ENCODE data around the gene CNTNAP5.

The CNTNAP5 gene

GRCh38 chr2:124559236-124559635, 534.1 kb downstream of the CNTNAP5 start:
- H3K27me3 Mint-ChIP-seq, result no peaks in the 10 kb centered on the region
- H3K9me3 Mint-ChIP-seq, result peaks cover 18 to 33% of the 10 kb centered on the region in 2 donors
- no peak overlapping the region for H3K4me3 Mint-ChIP-seq
- ATAC-seq (replicated peaks) (no peak), DNase-seq (no peak)
- H3K36me3 Mint-ChIP-seq (ENCODE audit: insufficient read depth), result no peaks in the 10 kb centered on the region
- H3K4me1 Mint-ChIP-seq (ENCODE audit: low read depth in 2 of 2), result no peaks in the 10 kb centered on the region
- no peak overlapping the region for H3K27ac Mint-ChIP-seq

GRCh38 chr2:124560592-124561112, 535.6 kb downstream of the CNTNAP5 start:
- Mint-ChIP-seq H3K9me3 (peaks cover 19 to 33% of the 10 kb centered on the region in 2 donors), H3K36me3 (ENCODE audit: insufficient read depth) (no peaks in the 10 kb centered on the region), H3K27me3 (no peaks in the 10 kb centered on the region), H3K4me1 (ENCODE audit: low read depth in 2 of 2) (no peaks in the 10 kb centered on the region), H3K27ac (no peak overlapping the region), H3K4me3 (no peak overlapping the region)
- no peak for DNase-seq
- no peak for ATAC-seq (replicated peaks)

- H3K9me3 Mint-ChIP-seq, result peaks cover 18 to 26% of the 10 kb centered on the region in 2 donors
These were observed 536.4 kb downstream of the CNTNAP5 start for GRCh38 chr2:124561486-124561885.

GRCh38 chr2:124563426-124563825, 538.3 kb downstream of the CNTNAP5 start:
- ATAC-seq (replicated peaks) (no peak), DNase-seq (no peak)
- Mint-ChIP-seq H3K27ac (no peak overlapping the region), H3K4me1 (ENCODE audit: low read depth in 2 of 2) (no peaks in the 10 kb centered on the region), H3K4me3 (no peak overlapping the region), H3K36me3 (ENCODE audit: insufficient read depth) (no peaks in the 10 kb centered on the region), H3K9me3 (peaks cover 7 to 8% of the 10 kb centered on the region in 2 donors), H3K27me3 (no peaks in the 10 kb centered on the region)

More at GRCh38 chr2:124561486-124561885, 536.4 kb downstream of the CNTNAP5 start:
- H3K36me3 Mint-ChIP-seq (ENCODE audit: insufficient read depth), result no peaks in the 10 kb centered on the region
- no peaks in the 10 kb centered on the region for H3K27me3 Mint-ChIP-seq
- H3K4me1 Mint-ChIP-seq (ENCODE audit: low read depth in 2 of 2), result no peaks in the 10 kb centered on the region
- H3K4me3 Mint-ChIP-seq, result no peak overlapping the region
- no peak for DNase-seq
- H3K27ac Mint-ChIP-seq, result no peak overlapping the region
- ATAC-seq (replicated peaks), result no peak

GRCh38 chr2:124566518-124566970, 541.5 kb downstream of the CNTNAP5 start:
- H3K4me3 Mint-ChIP-seq, result no peak overlapping the region
- H3K9me3 Mint-ChIP-seq, result peaks cover 10 to 23% of the 10 kb centered on the region in 2 donors
- no peak overlapping the region for H3K27ac Mint-ChIP-seq
- H3K4me1 Mint-ChIP-seq (ENCODE audit: low read depth in 2 of 2), result no peaks in the 10 kb centered on the region
- no peaks in the 10 kb centered on the region for H3K27me3 Mint-ChIP-seq
- no peak for DNase-seq
- no peaks in the 10 kb centered on the region for H3K36me3 Mint-ChIP-seq (ENCODE audit: insufficient read depth)
- no peak for ATAC-seq (replicated peaks)

- Mint-ChIP-seq H3K36me3 (ENCODE audit: insufficient read depth) (no peaks in the 10 kb centered on the region), H3K27me3 (no peaks in the 10 kb centered on the region), H3K9me3 (peaks cover 7 to 15% of the 10 kb centered on the region in 2 donors), H3K4me1 (ENCODE audit: low read depth in 2 of 2) (no peaks in the 10 kb centered on the region), H3K4me3 (no peak overlapping the region), H3K27ac (no peak overlapping the region)
- no peak for DNase-seq
- ATAC-seq (replicated peaks), result no peak
These were observed 545.8 kb downstream of the CNTNAP5 start for GRCh38 chr2:124570872-124571271.

GRCh38 chr2:124571836-124572235, 546.7 kb downstream of the CNTNAP5 start:
- peaks cover 7 to 15% of the 10 kb centered on the region in 2 donors for H3K9me3 Mint-ChIP-seq
- H3K27ac Mint-ChIP-seq, result no peak overlapping the region
- ATAC-seq (replicated peaks) (no peak), DNase-seq (no peak)
- no peaks in the 10 kb centered on the region for H3K27me3 Mint-ChIP-seq
- no peaks in the 10 kb centered on the region for H3K4me1 Mint-ChIP-seq (ENCODE audit: low read depth in 2 of 2)
- no peak overlapping the region for H3K4me3 Mint-ChIP-seq
- no peaks in the 10 kb centered on the region for H3K36me3 Mint-ChIP-seq (ENCODE audit: insufficient read depth)

- ATAC-seq (replicated peaks) (no peak), DNase-seq (no peak)
- Mint-ChIP-seq H3K4me1 (ENCODE audit: low read depth in 2 of 2) (no peaks in the 10 kb centered on the region), H3K36me3 (ENCODE audit: insufficient read depth) (no peaks in the 10 kb centered on the region), H3K4me3 (no peak overlapping the region), H3K9me3 (peaks cover 7 to 24% of the 10 kb centered on the region in 2 donors), H3K27ac (no peak overlapping the region), H3K27me3 (no peaks in the 10 kb centered on the region)
These were observed 548.0 kb downstream of the CNTNAP5 start for GRCh38 chr2:124572934-124573634.

- H3K9me3 Mint-ChIP-seq, result peaks cover 5 to 25% of the 10 kb centered on the region in 2 donors
- H3K27me3 Mint-ChIP-seq, result no peaks in the 10 kb centered on the region
- ATAC-seq (replicated peaks) (no peak), DNase-seq (no peak)
- no peaks in the 10 kb centered on the region for H3K4me1 Mint-ChIP-seq (ENCODE audit: low read depth in 2 of 2)
- no peak overlapping the region for H3K4me3 Mint-ChIP-seq
- no peak overlapping the region for H3K27ac Mint-ChIP-seq
- H3K36me3 Mint-ChIP-seq (ENCODE audit: insufficient read depth), result no peaks in the 10 kb centered on the region
These were observed 550.4 kb downstream of the CNTNAP5 start for GRCh38 chr2:124575497-124575896.

GRCh38 chr2:124580263-124580662, 555.2 kb downstream of the CNTNAP5 start:
- DNase-seq (no peak), ATAC-seq (replicated peaks) (no peak)
- H3K4me3 Mint-ChIP-seq, result no peak overlapping the region
- peaks cover 6 to 23% of the 10 kb centered on the region in 2 donors for H3K9me3 Mint-ChIP-seq
- H3K36me3 Mint-ChIP-seq (ENCODE audit: insufficient read depth), result no peaks in the 10 kb centered on the region
- H3K27me3 Mint-ChIP-seq, result no peaks in the 10 kb centered on the region
- H3K4me1 Mint-ChIP-seq (ENCODE audit: low read depth in 2 of 2), result no peaks in the 10 kb centered on the region
- no peak overlapping the region for H3K27ac Mint-ChIP-seq

- Mint-ChIP-seq H3K27me3 (no peaks in the 10 kb centered on the region), H3K4me3 (no peak overlapping the region), H3K4me1 (ENCODE audit: low read depth in 2 of 2) (no peaks in the 10 kb centered on the region), H3K27ac (no peak overlapping the region), H3K9me3 (peaks cover 6 to 19% of the 10 kb centered on the region in 2 donors), H3K36me3 (ENCODE audit: insufficient read depth) (no peaks in the 10 kb centered on the region)
- no peak for ATAC-seq (replicated peaks)
- no peak for DNase-seq
These were observed 557.3 kb downstream of the CNTNAP5 start for GRCh38 chr2:124582387-124582786.

- H3K4me3 Mint-ChIP-seq, result no peak overlapping the region
- no peak for DNase-seq
- H3K27ac Mint-ChIP-seq, result no peak overlapping the region
- ATAC-seq (replicated peaks), result no peak
- peaks cover 7 to 9% of the 10 kb centered on the region in 2 donors for H3K9me3 Mint-ChIP-seq
- H3K36me3 Mint-ChIP-seq (ENCODE audit: insufficient read depth), result no peaks in the 10 kb centered on the region
- no peaks in the 10 kb centered on the region for H3K4me1 Mint-ChIP-seq (ENCODE audit: low read depth in 2 of 2)
- no peaks in the 10 kb centered on the region for H3K27me3 Mint-ChIP-seq
These were observed 559.5 kb downstream of the CNTNAP5 start for GRCh38 chr2:124584615-124585014.

GRCh38 chr2:124585277-124585676, 560.2 kb downstream of the CNTNAP5 start:
- no peaks in the 10 kb centered on the region for H3K36me3 Mint-ChIP-seq (ENCODE audit: insufficient read depth)
- H3K27me3 Mint-ChIP-seq, result no peaks in the 10 kb centered on the region
- H3K9me3 Mint-ChIP-seq, result peaks cover 11 to 13% of the 10 kb centered on the region in 2 donors
- no peak overlapping the region for H3K4me3 Mint-ChIP-seq
- DNase-seq (no peak), ATAC-seq (replicated peaks) (no peak)
- no peaks in the 10 kb centered on the region for H3K4me1 Mint-ChIP-seq (ENCODE audit: low read depth in 2 of 2)
- H3K27ac Mint-ChIP-seq, result no peak overlapping the region

- no peak overlapping the region for H3K4me3 Mint-ChIP-seq
- no peak for DNase-seq
- H3K36me3 Mint-ChIP-seq (ENCODE audit: insufficient read depth), result no peaks in the 10 kb centered on the region
- H3K4me1 Mint-ChIP-seq (ENCODE audit: low read depth in 2 of 2), result no peaks in the 10 kb centered on the region
- no peaks in the 10 kb centered on the region for H3K27me3 Mint-ChIP-seq
- no peak overlapping the region for H3K27ac Mint-ChIP-seq
- no peak for ATAC-seq (replicated peaks)
- peaks cover 5 to 12% of the 10 kb centered on the region in 2 donors for H3K9me3 Mint-ChIP-seq
These were observed 561.1 kb downstream of the CNTNAP5 start for GRCh38 chr2:124586210-124586609.
